ENCODE measurements around the gene MYO7B. TPM values are rescaled to one million over a fixed set of nuclear protein-coding genes. Genes with fewer than 3 reads are reported as not detected.

The MYO7B gene
- total and polyA plus RNA-seq, 9 of the 15 experiments (the other 6 are each of a cell fraction or from before 2014, with no cell fraction given), result 0.08 TPM; not detected in 8

DNA sequence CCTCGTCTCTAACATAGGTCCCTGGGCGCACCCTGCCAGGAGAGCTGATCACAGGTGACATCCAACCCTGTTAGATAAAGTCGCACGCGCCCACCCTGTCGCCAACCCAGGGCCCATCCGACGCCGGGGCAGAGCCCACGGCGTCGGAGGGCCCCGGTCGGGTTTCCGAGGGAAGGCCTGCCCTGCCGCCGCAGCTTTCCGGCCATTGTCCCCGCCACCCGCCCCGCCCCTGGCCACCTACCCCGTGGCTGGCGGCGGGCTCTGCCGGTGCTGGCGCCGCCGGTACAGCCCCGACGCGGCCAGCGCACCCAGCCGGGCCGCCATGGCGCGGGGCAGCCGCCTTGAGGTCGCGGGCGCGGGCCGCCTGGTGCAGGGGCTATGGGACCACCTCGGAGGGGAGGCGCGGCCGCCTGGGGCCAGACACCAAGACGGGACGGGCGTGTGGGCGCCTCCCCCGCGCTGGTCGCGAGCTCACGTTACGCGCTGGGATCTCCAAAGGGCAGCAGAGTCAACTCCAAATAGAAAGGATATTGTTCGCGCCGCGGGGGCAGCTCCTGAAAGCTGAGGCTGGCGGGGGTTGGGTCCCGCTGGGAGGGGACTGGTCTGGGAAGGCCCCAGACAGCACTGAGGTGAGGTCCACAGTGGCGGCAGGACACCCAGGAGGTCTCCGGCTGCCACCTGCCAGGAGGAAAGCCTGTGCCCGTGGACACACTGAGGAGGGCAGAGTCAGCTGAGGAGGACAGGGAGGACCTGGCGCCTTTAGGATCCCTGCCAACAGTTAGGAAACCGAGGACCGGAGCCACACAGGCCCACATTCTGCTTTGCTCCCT lies 128.8 kb downstream of the MYO7B start:
- FAIRE-seq (no peak), ATAC-seq (no peak), DNase-seq (ENCODE audit: extremely low read depth in 1 of 4, low spot score in 3 of 4) (no peak)
- no TSS peak for BruUV-seq (replicated peaks)
- no peaks in the 10 kb centered on the region; the same call in 1 of the 2 replicates for H4K20me1 ChIP-seq (replicated peaks; ENCODE audit: control insufficient read depth, insufficient read depth, low read length)
- ChIA-PET POLR2A (interaction anchor here (1.5 kb wide), 1 partner anchor 12 kb away, joined by 3 read pairs; no protein-coding TSS in a partner anchor), CTCF (ENCODE audit: low intra/inter-chr PET ratio) (no interaction called here)
- intact Hi-C loops (cut with micrococcal nuclease), result no loop called here
- H3K79me2 ChIP-seq (ENCODE audit: control insufficient read depth, insufficient read depth, low read length), result no peaks in the 10 kb centered on the region
- H3K4me1 ChIP-seq (replicated peaks in 1 of 2; ENCODE audit: control insufficient read depth in 2 of 2, insufficient read depth in 2 of 2, low read length in 2 of 2), result peaks cover 2 to 8% of the 10 kb centered on the region in 2 experiments; a peak in 3 of 5 replicates
- H3K9me3 ChIP-seq (replicated peaks; ENCODE audit: control insufficient read depth, insufficient read depth, low read depth, low read length), result no peaks in the 10 kb centered on the region; the same call in 1 of the 2 replicates
- in situ Hi-C loops (cut with MboI), result no loop called here
- no peak overlapping the region for H3K27ac ChIP-seq (ENCODE audit: extremely low read depth, low read depth, low read length)
- H3K4me2 ChIP-seq (ENCODE audit: insufficient read depth, low read length), result no peak overlapping the region
- no peaks in the 10 kb centered on the region for H3K36me3 ChIP-seq (ENCODE audit: control insufficient read depth, insufficient read depth, low read length)
- no peak overlapping the region for H2AFZ ChIP-seq (ENCODE audit: low read depth, low read length)
- H3K9ac ChIP-seq (ENCODE audit: insufficient read depth in 1 of 2, low read depth in 2 of 2, low read length in 2 of 2), result no peak overlapping the region; a peak in 1 of 4 replicates
- TF ChIP-seq, protein P1, sequence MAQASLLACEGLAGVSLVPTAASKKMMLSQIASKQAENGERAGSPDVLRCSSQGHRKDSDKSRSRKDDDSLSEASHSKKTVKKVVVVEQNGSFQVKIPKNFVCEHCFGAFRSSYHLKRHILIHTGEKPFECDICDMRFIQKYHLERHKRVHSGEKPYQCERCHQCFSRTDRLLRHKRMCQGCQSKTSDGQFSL (CRISPR knock-in tag; IDR thresholded peaks at IDR 0.05), result no peak
- TF ChIP-seq, protein P1 (tag; IDR thresholded peaks at IDR 0.05), result no peak
- TF ChIP-seq NFYB (IDR thresholded peaks at IDR 0.05; ENCODE audit: extremely low read depth, insufficient read length) (no peak), EZH2 (IDR thresholded peaks at IDR 0.05; ENCODE audit: borderline replicate concordance, low read depth, low read length) (peak; percentile 50; the same call in 1 of the 2 replicates)
- H3K9me1 ChIP-seq (ENCODE audit: control insufficient read depth, insufficient read depth, low read length), result no peaks in the 10 kb centered on the region
- H3K27me3 ChIP-seq (ENCODE audit: control insufficient read depth in 2 of 2, insufficient read depth in 2 of 2, low read length in 2 of 2), result peaks cover 38 to 48% of the 10 kb centered on the region in 2 experiments
- WGBS (ENCODE audit: insufficient coverage, low coverage, missing lambda C conversion rate), result 5% methylated on average over 57 of the region's 69 CpGs
- H3K4me3 ChIP-seq, result no peak overlapping the region

Data from K562 (cell line).